WTC11 (cell line): ENCODE results near the gene SLIT1.

Experiments used
- GRHL2 ChIP-seq: fragments of 250-450 bp; sonication (Bioruptor Pico); IDR thresholded peaks from 2 replicates; pipeline ENCODE4 v1.8.0; 2022; ENCODE audit warnings: mild to moderate bottlenecking, moderate library complexity; ENCODE audit not compliant: insufficient replicate concordance, severe bottlenecking
- IRF2 ChIP-seq: sonication (generic); formaldehyde crosslinking; IDR thresholded peaks from 2 replicates; pipeline ENCODE4 v1.8.0; 2022; ENCODE audit warnings: low read depth, missing genetic modification reagents, borderline replicate concordance
- SP1 ChIP-seq: sonication (generic); formaldehyde crosslinking; conservative IDR thresholded peaks from 2 replicates; pipeline ENCODE4 v1.8.1; 2022; ENCODE audit warnings: missing genetic modification reagents
- ZNF317 ChIP-seq: sonication (generic); formaldehyde crosslinking; IDR thresholded peaks from 2 replicates; pipeline ENCODE4 v1.8.1; 2023; ENCODE audit warnings: low read depth, mild to moderate bottlenecking, moderate library complexity, missing genetic modification reagents, borderline replicate concordance
- TF ChIP-seq, protein P1 (sequence below): fragments of 200-600 bp; IDR thresholded peaks from 2 replicates; pipeline ENCODE4 v1.8.0; 2022; ENCODE audit warnings: antibody characterized with exemption

GRCh38 chr10:97213431-97213830 is 27.7 kb upstream of the SLIT1 start:
- TF ChIP-seq GRHL2 (CRISPR knock-in tag) (no peak), SP1 (CRISPR knock-in tag) (no peak), IRF2 (CRISPR knock-in tag) (no peak), ZNF317 (CRISPR knock-in tag) (no peak)
- TF ChIP-seq, protein P1, sequence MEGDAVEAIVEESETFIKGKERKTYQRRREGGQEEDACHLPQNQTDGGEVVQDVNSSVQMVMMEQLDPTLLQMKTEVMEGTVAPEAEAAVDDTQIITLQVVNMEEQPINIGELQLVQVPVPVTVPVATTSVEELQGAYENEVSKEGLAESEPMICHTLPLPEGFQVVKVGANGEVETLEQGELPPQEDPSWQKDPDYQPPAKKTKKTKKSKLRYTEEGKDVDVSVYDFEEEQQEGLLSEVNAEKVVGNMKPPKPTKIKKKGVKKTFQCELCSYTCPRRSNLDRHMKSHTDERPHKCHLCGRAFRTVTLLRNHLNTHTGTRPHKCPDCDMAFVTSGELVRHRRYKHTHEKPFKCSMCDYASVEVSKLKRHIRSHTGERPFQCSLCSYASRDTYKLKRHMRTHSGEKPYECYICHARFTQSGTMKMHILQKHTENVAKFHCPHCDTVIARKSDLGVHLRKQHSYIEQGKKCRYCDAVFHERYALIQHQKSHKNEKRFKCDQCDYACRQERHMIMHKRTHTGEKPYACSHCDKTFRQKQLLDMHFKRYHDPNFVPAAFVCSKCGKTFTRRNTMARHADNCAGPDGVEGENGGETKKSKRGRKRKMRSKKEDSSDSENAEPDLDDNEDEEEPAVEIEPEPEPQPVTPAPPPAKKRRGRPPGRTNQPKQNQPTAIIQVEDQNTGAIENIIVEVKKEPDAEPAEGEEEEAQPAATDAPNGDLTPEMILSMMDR = no peak
